Measurements from ENCODE around the gene TDRD12. TPM values are rescaled to one million over a fixed set of nuclear protein-coding genes. Genes with fewer than 3 reads are reported as not detected.
"Not testable (repeated sequence)": the region's sequence is repeated elsewhere in the genome, so short reads cannot be mapped to it uniquely, and the experiment has no call there.

TDRD12 gene
- total RNA-seq, 1 donor from 2014 or later = not detected

DNA sequence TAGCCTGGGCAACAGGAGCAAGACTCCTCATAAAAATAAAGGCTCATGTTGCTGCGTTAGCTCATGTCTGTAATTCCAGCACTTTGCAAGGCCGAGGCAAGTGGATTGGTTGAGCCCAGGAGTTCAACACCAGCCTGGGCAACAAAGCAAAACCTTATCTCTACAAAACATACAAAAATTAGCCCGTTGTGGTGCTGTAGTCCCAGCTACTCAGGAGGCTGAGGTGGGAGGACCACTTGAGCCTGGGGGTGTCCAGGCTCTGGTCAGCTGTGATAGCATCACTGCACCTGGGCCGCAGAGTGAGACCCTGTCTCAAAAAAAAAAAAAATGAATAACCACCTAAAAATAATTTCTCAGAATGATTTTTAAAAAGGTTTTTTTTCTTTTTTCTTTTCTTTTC is 31.9 kb upstream of the TDRD12 start:
- H3K4me3 Mint-ChIP-seq (ENCODE audit: unreplicated experiment) = no peak overlapping the region
- peaks cover under 1% of the 10 kb centered on the region for H3K27me3 Mint-ChIP-seq (ENCODE audit: unreplicated experiment)
- DNase-seq = no peak
- H3K4me1 Mint-ChIP-seq (ENCODE audit: low read depth, unreplicated experiment) = peaks cover 3% of the 10 kb centered on the region
- peaks cover under 1% of the 10 kb centered on the region for H3K9me3 Mint-ChIP-seq (ENCODE audit: unreplicated experiment)
- H3K27ac Mint-ChIP-seq (ENCODE audit: unreplicated experiment) = no peak overlapping the region
- H3K36me3 Mint-ChIP-seq (ENCODE audit: unreplicated experiment) = no peaks in the 10 kb centered on the region
- TF ChIP-seq, protein P1, sequence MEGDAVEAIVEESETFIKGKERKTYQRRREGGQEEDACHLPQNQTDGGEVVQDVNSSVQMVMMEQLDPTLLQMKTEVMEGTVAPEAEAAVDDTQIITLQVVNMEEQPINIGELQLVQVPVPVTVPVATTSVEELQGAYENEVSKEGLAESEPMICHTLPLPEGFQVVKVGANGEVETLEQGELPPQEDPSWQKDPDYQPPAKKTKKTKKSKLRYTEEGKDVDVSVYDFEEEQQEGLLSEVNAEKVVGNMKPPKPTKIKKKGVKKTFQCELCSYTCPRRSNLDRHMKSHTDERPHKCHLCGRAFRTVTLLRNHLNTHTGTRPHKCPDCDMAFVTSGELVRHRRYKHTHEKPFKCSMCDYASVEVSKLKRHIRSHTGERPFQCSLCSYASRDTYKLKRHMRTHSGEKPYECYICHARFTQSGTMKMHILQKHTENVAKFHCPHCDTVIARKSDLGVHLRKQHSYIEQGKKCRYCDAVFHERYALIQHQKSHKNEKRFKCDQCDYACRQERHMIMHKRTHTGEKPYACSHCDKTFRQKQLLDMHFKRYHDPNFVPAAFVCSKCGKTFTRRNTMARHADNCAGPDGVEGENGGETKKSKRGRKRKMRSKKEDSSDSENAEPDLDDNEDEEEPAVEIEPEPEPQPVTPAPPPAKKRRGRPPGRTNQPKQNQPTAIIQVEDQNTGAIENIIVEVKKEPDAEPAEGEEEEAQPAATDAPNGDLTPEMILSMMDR (IDR thresholded peaks at IDR 0.05; ENCODE audit: partially characterized antibody, unreplicated experiment) = no peak

DNA sequence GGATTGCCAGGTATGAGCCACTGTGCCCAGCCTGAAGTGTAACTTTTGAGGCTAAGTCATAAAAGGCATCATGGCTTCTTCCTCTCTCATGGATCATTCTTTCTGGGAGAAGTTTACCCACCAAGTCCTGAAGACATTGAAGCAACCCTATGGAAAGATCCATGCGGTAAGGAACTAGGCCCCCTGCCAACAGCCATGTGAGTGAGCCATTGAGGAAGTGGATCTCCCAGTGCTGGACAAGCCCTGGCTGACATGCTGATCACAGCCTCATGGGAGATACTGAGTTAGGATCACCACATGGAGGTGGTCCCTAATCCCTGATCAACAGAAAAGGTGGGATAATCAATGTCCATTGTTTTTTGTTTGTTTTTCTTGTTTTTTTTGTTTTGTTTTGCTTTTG is 31.3 kb upstream of the TDRD12 start:
- H3K36me3 Mint-ChIP-seq (ENCODE audit: unreplicated experiment) = peaks cover 6% of the 10 kb centered on the region

DNA sequence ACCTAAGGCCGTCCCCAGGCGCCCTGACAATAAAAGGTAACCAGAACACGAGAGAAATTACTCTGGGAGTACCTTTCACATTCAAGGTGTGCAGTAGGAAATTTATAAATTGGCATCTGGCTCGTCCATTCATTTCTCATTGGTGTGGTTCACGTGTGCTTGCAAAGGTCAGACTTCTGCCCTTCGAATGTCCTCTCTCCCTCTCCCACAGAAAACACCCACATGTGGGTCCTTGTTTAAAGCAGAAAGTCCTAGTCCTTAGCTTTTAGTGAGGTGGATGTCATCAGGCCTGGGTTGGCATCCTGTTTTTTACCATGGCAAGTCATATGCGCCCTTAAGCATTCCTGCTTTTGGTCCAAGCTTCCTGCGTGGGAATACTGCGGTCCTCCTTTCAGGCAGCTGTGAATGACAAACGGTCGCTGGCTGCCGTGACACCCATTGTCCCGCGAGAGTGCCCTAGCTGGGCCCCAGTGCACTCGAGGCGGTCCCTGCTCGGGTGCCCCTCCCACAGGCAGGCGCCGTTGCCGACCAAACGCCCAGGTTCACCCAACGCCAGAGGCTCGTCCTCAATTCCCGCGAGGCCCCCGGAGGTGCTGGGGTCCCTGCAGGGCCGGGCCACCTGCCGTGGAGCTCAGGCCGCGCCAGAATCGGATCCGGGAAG is 28.1 kb upstream of the TDRD12 start, which contains the start of gene NUDT19:
TSS of gene NUDT19 (plus strand) at position 531 of the 661 bp plus-strand sequence. CDS start 140 bp downstream, outside the sequence.
- Mint-ChIP-seq H3K27ac (ENCODE audit: unreplicated experiment) (no peak within 1 kb of the TSS), H3K4me1 (ENCODE audit: low read depth, unreplicated experiment) (peaks cover 3% of the 10 kb centered on the region), H3K4me3 (ENCODE audit: unreplicated experiment) (peak within 1 kb of the TSS; percentile 61), H3K36me3 (ENCODE audit: unreplicated experiment) (peaks cover 6% of the 10 kb centered on the region), H3K9me3 (ENCODE audit: unreplicated experiment) (peaks cover 6% of the 10 kb centered on the region), H3K27me3 (ENCODE audit: unreplicated experiment) (peaks cover 8% of the 10 kb centered on the region)
- DNase-seq = peak; percentile 39
- TF ChIP-seq, protein P1 (IDR thresholded peaks at IDR 0.05; ENCODE audit: partially characterized antibody, unreplicated experiment) = no peak

More for the DNA sequence above, 31.3 kb upstream of the TDRD12 start:
- peaks cover 6% of the 10 kb centered on the region for H3K9me3 Mint-ChIP-seq (ENCODE audit: unreplicated experiment)
- H3K4me3 Mint-ChIP-seq (ENCODE audit: unreplicated experiment) = no peak overlapping the region
- TF ChIP-seq, protein P1 (IDR thresholded peaks at IDR 0.05; ENCODE audit: partially characterized antibody, unreplicated experiment) = no peak
- peaks cover 3% of the 10 kb centered on the region for H3K4me1 Mint-ChIP-seq (ENCODE audit: low read depth, unreplicated experiment)
- H3K27me3 Mint-ChIP-seq (ENCODE audit: unreplicated experiment) = peaks cover 6% of the 10 kb centered on the region
- H3K27ac Mint-ChIP-seq (ENCODE audit: unreplicated experiment) = no peak overlapping the region
- DNase-seq = no peak

DNA sequence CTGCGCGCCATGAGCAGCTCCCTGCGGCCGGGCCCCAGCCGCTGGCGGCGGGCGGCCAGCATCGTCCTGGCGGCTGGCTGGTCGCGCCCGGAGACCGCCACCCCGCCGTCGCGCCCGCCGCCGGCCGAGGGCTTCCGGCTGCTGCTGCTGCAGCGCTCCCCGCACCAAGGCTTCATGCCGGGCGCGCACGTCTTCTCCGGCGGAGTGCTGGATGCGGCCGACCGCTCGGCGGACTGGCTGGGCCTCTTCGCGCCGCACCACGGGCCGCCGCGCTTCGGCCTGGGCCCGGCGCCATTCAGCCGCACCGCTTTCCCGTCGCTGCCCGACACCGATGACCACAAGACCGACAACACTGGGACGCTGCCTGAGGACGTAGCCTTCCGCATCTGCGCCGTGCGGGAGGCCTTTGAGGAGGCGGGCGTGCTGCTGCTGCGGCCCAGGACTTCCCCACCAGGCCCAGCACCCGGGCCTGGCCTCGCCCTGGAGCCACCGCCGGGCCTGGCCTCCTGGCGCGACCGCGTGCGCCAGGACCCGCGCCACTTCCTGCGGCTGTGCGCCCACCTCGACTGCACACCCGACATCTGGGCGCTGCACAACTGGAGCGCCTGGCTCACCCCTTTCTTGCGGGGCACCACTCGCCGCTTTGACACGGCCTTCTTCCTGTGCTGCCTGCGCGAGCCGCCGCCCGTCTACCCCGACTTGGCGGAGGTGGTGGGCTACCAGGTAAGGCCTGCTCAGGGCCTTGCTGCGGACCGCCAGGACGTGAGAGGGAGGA is 27.4 kb upstream of the TDRD12 start:
- Mint-ChIP-seq H3K36me3 (ENCODE audit: unreplicated experiment) (peaks cover 6% of the 10 kb centered on the region), H3K27ac (ENCODE audit: unreplicated experiment) (no peak overlapping the region), H3K9me3 (ENCODE audit: unreplicated experiment) (peaks cover 6% of the 10 kb centered on the region), H3K4me1 (ENCODE audit: low read depth, unreplicated experiment) (peaks cover 3% of the 10 kb centered on the region), H3K4me3 (ENCODE audit: unreplicated experiment) (no peak overlapping the region), H3K27me3 (ENCODE audit: unreplicated experiment) (peaks cover 8% of the 10 kb centered on the region)
- TF ChIP-seq, protein P1 (IDR thresholded peaks at IDR 0.05; ENCODE audit: partially characterized antibody, unreplicated experiment) = no peak
- DNase-seq = peak; percentile 55

DNA sequence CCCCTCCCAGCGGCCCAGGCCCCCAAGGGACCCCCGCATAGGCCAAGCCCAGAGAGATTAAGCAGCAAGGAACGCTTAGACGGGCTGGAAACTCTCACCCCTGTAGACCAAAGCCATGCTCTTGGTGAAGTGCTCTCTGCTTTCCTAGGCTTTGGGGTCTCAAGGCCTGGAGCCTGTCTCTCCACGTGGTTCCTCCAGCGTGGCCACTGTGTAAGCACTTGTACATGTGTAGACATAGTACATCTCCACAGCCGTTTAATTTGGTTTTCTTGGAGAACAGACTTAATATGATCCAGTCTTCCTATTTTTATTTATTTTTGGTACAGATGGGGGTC is 26.9 kb upstream of the TDRD12 start:
- TF ChIP-seq, protein P1 (IDR thresholded peaks at IDR 0.05; ENCODE audit: partially characterized antibody, unreplicated experiment) = no peak
- H3K27me3 Mint-ChIP-seq (ENCODE audit: unreplicated experiment) = peaks cover 8% of the 10 kb centered on the region
- peaks cover 6% of the 10 kb centered on the region for H3K36me3 Mint-ChIP-seq (ENCODE audit: unreplicated experiment)
- no peak for DNase-seq
- H3K4me1 Mint-ChIP-seq (ENCODE audit: low read depth, unreplicated experiment) = peaks cover 3% of the 10 kb centered on the region
- peak overlapping the region; percentile 66 for H3K27ac Mint-ChIP-seq (ENCODE audit: unreplicated experiment)
- H3K4me3 Mint-ChIP-seq (ENCODE audit: unreplicated experiment) = peak overlapping the region; percentile 79
- H3K9me3 Mint-ChIP-seq (ENCODE audit: unreplicated experiment) = peaks cover 6% of the 10 kb centered on the region

DNA sequence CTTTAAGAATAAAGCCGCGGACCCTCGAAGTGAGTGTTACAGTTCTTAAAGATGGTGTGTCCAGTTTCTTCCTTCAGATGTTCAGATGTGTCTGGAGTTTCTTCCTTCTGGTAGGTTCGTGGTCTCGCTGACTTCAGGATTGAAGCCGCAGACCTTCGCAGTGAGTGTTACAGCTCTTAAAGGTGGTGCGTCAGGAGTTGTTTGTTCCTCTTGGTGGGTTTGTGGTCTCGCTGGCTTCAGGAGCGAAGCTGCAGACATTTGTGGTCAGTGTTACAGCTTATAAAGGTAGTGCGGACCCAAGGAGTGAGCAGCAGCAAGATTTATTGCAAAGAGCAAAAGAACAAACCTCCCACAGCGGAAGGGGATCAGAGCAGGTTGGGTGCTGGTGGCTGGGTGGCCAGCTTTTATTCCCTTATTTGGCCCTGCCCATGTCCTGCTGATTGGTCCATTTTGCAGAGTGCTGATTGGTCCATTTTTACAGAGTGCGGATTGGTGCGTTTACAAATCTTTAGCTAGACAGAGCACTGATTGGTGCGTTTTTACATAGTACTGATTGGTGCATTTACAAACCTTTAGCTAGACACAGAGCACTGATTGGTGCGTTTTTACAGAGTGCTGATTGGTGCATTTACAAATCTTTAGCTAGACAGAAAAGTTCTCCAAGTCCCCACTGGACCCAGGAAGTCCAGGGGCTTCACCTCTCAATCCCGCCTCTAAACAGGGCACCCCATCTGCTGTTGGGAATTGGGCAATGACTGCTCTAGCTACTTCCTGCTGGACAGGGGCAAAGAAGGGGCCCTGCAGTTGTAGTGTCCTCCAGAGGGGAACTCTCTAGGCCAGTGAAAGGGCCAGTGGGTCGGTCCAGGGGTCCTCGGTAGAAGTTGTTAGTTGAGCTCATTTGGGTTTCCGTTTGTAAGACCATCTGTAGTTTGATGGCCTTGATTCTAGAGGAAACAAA is 26.1 kb upstream of the TDRD12 start:
- H3K9me3 Mint-ChIP-seq (ENCODE audit: unreplicated experiment); H3K27me3 Mint-ChIP-seq (ENCODE audit: unreplicated experiment); H3K27ac Mint-ChIP-seq (ENCODE audit: unreplicated experiment); H3K36me3 Mint-ChIP-seq (ENCODE audit: unreplicated experiment); DNase-seq; H3K4me1 Mint-ChIP-seq (ENCODE audit: low read depth, unreplicated experiment): not testable (repeated sequence)
- H3K4me3 Mint-ChIP-seq (ENCODE audit: unreplicated experiment) = peak overlapping the region; percentile 79
